ENCODE measurements around the gene FBXO44.
A peak's percentile ranks its signal among the peaks of the same experiment; 100 is the strongest.

FBXO44 gene

DNA sequence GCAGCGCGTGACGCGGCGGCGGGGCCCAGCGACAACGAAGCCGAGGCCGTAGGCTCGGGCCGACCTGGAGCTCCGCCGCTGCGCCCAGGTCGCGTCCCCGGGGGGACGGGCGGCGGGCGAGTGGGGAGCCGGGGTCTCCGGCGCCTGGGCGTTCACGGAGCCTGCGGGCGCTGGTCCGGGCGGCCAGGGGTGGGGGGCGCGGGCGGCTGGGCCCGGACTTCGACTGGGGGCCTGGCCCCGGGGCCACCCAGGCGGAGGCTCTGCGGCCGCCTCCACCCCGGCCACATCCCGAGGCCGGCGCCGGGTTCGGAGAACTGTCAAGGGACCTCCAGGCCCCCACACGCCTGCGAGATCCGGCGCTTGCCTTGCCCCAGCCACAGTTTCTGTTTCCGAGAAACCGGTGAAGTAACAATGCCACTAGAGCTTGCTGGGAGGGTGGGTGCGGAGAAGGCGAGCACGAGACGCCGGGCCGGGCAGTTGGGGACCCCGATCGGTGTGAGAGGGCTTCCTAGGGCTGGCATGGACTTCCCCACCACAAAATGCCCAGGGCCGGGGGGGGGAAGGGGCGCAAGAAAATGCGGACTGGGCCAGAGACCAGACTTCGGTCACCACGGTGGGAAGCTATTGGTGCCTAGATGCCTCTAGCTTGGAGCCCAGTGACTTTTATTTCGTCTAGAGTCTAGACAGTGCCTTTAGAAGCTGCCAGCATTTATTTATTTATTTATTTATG is 9.8 kb downstream of the FBXO44 start:
- DNase-seq = peak; percentile 62

DNA sequence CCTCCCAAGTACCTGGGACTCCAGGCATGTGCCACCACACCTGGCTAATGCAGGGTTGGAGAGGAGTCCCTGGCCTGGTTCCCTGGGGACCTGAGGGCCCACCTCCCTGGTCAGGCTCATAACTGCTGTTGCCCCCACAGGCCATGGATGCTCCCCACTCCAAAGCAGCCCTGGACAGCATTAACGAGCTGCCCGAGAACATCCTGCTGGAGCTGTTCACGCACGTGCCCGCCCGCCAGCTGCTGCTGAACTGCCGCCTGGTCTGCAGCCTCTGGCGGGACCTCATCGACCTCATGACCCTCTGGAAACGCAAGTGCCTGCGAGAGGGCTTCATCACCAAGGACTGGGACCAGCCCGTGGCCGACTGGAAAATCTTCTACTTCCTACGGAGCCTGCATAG is 13.8 kb downstream of the FBXO44 start:
- no peak for DNase-seq

DNA sequence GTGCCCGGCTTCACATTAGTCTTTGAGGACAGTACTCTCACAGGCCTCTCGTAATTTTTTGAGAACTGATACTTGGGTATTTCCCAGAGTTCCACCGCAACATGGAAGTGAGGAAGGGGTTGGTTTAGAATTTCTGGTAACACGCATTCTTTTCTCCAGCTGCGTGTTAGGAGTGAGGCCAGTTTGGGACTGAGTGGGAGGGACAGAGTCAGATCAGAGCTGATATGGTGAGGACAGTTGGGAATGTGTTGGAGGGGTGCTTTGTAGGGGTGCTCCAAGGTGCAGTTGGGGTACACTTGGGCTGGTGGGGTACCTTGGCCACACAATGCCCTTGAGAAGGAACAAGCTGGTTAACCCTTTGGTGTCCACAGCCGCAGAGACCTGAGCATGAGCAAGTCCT is 16.1 kb downstream of the FBXO44 start:
- no peak for DNase-seq

DNA sequence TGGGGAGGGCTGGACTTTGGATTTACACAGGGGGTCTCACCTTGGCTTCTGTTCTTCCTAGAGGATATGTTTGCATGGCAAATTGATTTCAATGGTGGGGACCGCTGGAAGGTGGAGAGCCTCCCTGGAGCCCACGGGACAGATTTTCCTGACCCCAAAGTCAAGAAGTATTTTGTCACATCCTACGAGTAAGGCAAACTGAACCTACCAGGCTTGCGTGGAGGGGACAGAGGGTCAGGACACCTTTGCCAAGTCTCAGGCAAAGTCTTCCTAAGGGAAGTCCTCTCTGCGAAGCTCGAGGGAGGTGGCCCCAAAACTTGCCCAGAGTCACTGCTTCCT is 16.5 kb downstream of the FBXO44 start:
- no peak for DNase-seq

DNA sequence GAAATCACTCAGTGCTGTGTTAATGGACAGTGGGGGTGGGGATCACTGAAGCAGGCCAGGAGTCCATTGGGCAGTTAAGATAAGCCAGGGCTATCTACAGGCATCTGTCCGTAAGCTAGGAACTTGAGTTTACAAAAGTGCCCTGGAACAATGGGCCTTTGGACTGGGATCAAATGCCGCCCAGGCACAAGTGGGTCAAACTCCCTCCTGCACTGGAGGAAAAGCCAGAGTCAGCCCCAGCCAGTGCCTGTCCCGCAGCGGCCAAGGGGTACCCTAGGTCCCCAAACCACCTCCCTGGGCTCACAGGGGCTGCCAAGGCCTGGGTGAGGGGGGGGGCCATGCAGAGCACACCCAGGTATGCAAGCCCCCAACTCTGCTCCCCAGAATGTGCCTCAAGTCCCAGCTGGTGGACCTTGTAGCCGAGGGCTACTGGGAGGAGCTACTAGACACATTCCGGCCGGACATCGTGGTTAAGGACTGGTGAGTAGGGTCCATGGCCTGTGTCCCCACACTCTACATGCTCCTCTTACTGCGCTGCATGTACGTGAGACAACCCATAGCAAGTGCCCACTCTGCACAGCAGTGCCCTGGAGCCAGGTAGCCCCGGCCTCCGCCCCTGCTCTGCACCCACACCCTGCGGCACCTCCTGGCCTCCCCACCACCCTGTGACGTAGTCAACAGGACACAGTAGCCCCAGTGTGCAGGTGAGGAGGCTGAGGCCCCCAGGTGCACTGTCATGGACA is 17.0 kb downstream of the FBXO44 start:
- DNase-seq = no peak

DNA sequence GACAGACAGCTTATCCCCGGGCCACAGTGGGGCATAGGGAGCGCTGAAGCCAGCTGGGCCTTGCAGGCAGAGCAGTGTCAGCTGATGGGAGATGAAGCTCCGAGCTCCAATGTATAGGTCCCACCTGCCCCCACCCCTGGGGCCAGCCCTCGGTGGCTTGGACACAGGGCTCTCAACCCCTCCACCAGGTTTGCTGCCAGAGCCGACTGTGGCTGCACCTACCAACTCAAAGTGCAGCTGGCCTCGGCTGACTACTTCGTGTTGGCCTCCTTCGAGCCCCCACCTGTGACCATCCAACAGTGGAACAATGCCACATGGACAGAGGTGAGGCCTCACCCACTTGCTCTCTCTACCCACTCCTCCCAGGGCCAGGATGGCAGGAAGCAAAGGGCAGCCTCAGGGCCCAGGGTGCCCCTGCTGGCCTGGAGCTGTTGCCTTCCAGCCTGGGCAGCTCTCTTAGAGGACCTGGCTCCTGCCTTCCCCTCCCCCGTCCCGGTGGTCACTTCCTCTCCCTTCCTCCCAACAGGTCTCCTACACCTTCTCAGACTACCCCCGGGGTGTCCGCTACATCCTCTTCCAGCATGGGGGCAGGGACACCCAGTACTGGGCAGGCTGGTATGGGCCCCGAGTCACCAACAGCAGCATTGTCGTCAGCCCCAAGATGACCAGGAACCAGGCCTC is 18.6 kb downstream of the FBXO44 start:
- no peak for DNase-seq

DNA sequence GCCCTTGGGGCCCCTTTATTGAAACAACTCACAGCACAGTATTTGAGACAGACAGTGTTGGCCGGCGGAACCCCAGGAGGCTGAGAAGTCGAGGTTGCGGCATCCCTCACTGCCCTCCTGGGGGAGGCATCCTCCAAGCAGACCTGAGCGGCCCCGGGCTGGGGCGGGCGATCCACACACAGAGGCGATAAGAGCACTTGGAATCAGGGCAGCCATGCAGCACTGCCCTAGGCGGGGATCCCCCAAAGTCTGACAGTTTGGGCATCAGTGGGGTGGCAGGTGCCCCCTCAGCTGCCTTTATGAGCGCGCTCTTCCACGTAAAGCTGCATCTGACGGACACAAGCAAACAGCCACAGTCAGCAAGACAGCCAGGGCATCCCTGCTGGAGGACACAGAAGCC is 19.8 kb downstream of the FBXO44 start:
- no peak for DNase-seq

DNA sequence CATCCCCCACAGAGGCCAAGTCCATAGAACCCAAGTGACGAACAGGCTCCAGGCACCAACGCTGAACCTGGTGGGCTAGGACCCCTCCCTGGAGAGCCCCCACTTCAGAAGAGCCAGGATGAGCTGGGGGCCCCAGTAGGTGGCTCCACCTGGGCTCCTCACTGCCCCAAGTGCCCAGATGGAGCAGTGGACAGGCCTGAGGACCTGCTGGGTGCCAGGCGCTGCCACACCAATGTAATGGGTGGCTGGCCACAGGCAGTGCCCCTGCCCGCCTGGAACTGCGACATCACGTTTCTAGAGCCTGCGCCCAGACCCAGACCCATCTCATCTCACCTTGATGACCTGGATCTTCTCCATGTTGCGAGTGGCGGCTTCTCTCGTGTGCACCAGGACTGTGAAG is 20.6 kb downstream of the FBXO44 start:
- no peak for DNase-seq

DNA sequence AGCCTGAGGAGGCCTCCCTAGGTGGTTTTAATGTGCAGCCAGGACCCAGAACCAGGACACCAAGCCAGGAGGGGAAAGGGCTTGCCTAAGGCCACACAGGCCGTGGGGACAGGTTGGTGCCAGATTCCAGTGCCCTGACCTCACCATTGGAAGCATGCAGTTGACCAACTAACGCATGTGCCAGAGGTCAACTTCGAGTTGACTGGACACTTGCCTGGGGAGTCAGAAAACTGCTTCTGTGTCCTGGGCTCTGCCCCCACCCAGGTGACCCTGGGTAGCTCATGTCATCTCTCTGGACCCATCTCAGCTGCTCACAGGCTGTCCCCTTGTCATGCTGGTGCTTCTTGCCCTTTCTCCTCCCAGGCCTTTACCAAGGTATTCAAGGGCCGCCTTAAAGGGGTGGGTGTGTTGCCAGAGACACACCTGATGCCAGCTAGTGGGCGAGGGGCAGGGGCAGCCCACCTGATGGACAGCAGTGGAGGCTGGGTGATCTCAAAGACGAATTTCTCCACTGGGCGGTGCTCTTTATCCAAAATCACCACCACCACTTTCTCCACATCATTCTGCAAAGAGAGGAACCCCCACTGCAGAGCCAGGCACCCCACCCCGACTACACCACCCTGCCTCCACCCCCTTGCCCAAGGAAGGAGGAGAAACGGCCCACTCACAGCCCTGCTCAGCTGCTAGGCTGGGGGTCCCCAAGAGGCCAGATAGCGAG is 21.9 kb downstream of the FBXO44 start:
- no peak for DNase-seq

DNA sequence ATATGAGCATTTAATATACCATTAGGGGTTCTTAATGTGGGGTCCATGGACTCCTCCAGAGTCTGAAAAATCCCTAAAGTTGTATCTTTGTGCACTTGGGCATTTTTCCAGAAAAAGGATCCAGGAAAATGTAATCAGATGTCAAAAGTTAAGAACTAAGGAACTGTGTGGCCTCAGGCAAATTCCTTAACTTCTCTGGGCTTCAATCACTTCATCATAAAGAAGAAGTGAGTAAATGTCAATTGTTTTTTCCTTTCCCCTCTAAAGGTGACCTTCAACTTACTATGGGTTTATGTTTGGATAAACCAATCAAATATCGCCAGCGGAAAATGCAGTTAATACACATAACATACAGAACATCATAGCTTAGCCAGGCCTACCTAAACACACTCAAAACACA is 23.8 kb downstream of the FBXO44 start:
- no peak for DNase-seq

DNA sequence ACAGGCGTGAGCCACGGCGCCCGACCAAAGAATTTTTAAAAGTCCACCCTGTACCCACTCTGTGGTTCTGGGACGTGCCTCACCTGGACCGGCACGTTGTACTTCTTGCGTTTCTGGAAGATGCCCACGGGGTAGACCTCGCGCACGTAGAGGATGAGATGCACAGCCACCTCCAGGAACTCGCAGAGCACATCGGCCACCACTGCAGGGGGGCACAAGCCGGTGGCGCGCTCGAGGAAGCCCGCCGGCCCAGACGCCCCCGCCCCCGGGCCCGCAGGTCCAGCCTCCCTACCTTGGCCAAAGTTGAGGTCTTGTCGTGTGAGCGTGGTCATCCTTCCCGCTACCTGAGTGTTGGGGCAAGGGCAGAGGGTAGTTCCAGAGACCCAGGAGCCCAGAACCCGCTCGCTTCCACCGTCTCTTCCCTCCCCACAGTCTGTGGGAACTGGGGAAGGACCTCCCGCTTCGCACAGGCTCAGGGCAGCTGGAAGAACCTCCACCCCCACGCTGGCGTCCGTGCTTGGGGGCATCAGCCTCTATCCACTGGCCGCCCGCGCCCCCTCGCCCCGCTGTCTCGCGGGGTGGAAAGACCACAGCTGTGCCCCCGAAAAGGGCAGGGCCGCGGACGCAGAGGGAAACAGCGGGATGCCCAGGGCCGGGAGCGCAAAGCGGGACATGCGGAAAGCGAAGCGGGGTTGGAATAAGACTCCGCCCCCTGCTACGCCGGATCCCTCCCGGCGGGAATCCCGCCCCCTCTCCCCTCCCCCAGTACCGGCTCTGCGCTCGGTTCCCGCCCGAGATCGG is 25.8 kb downstream of the FBXO44 start:
- DNase-seq = peak; percentile 9

DNA sequence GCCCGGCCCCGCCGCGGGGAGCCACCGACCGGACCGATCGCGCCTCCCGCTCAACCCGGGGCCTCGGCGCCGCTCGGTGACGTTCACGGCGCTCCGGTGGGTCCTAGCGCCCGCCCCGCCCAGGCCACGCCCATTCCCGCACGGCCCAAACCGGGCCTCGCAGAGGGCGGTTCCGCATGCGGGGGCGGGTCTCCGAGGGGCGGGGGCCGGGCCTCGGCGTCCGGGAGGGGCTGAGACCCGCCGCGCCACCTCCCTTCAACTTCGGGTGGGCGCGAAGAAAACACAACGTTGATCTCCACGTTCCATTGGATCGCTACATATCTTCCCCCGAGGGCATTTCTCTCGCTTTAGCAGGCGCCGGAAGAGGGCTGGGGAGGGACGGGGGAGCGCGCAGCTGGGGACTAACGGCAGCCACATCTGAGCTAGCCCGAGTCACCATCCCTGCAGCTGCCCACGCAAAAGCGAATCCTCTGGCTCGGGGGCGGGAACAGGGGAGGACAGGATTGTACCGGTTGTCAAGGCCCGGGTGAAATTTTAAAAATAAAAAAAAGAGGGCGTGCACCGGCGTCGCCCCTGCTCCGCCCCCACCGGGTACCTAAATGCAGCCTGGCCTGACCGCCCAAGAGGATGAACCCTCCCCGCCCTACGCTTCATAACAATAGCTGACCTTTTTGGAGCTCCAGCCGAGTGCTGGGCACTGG is 26.5 kb downstream of the FBXO44 start, which contains the start of gene MAD2L2:
Gene MAD2L2 (minus strand): TSS at position 78 of the 701 bp plus-strand sequence. CDS start 547 bp downstream, outside the sequence.
- peak; percentile 94 for DNase-seq

DNA sequence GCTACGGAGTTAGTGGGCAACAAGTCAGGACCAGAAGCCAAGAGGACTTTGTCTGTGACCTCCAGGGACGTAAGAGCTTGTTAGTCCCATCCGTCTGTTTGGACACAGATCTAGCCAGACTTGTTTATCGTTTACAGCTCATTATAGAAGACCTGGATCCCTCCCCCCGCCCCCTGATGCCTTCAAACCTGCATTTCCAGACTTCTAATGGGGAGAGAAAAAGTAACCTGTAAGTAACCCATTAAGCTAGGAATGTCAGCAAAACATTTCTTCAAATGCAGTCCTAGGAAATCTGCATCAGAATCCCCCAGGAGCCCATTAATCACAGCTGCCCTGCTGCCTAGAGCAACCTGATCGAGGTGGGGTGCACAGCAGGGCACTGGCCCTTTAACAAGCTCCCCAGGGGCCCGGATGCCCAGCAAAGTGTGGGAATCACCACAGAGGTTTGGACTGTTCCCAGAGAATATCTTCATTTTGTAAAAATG is 27.7 kb downstream of the FBXO44 start:
- DNase-seq = no peak

DNA sequence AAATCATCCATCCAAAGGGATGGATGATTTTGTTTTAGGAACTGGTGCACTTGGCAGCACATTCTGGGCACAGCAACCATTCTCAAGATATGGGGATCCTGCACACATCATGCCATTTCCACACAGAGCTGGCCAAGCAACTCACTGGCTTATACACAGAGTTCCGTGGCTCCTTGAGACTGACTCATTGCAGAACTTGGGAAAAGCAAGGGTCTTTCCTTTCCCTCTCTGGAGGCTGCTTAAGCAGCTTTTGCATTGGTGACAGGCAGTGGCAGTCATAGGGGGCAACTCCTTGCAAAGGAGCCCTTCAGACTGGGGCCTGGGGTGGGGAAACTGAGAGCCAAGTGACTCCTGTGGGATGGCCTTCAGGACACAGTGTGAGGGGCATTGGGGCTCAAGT is 28.1 kb downstream of the FBXO44 start:
- DNase-seq = no peak

DNA sequence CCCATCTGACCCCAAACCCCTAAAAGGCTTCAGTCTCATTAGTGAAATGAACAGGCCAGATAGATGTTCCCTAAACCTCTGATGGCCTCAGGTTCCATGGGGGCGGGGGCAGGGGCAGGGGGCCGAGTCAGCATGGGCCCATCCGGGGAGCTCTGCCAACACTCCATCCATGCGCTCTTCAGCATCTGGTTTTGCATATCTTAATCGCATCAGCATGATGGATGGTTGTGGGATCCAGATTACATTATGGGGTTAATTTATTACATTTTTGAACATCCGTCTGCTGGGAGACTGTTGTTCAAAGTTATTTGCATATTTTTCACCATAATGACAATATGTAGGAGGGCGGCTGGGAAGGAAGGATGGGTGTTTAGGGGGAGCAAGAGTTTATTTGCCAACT is 29.4 kb downstream of the FBXO44 start:
- DNase-seq = no peak

DNA sequence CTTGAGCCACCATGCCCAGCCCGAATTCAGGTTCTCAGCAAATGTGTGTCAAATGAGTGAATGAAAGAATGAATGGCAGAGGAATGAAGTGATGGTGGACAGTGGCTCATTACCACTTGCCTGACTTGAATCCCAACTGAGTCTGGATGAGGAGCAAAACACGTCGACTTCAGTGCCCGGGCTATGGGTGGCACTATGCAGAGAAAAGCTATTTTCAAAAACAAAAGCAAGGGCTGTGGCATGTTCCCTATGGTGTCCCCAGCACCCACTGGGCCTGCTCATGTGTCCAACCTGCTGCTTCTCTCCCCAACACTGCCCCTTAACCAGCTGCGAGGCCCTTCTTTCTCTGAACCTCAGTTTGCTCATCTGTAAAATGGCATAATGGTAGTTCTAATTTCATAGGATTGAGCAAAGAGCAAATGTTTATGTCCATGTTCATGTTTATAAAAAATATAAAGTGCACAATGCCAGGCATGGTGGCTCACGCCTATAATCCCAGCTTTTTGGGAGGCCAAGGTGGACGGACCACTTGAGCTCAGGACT is 30.6 kb downstream of the FBXO44 start:
- DNase-seq = no peak

DNA sequence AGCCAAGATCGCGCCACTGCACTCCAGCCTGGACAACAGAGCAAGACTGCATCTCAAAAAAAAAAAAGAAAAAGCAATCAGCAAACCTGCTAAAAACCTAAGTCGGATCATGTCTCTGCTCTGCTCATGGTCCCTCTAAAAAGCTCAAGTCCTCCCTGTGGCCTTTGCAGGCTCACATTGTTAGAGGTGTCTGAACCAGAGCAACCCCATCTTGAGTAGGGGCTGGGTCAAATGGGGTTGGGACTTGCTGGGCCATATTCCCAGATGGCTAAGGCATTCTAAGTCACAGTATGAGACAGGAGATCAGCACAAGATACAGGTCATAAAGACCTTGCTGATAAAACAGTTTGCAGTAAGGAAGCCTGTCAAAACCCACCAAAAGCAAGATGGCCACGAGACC is 33.8 kb downstream of the FBXO44 start:
- DNase-seq = no peak

DNA sequence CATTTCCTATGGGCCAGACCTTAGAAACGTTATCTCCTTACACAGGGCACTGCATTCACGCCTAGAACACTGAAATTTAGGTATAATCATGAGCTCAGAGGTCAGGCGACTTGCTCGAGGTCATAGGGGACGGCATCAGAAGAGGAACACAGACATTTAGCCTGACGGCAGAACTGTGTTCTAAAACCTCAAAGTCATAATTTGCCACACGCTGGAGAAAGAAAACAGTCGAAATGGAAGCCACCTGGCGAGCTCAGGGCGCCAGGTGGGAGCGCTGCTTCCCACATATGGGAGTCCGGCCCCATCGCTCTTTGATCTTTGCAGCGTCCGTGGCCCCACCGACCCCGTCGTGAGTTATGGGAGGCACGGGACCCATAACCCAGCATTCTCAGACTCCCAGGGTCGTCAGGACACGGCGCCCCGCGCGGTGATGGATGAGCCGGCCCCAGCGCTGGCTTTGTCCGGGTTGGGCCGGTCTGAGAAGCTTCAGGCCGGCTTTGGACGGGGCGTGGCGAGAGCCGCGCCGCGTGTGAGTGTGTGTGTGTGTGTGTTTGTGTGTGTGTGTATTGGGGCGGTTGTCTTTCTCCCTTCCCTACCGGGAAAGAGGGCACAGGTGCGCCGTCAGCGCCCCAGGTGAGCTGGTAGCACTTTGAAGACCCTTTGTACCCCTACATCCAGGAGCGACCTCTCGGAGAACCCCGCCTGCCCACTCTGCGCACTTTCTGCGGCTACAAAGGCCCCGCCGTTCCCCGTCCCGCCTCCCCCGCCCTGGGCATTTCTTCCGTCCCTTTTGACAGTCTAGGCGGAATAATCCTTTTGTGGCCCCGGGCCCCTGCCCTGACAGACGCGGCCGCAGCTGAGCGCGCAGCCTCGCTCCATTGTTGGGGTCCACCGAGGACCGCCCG is 36.0 kb downstream of the FBXO44 start:
- DNase-seq = no peak

DNA sequence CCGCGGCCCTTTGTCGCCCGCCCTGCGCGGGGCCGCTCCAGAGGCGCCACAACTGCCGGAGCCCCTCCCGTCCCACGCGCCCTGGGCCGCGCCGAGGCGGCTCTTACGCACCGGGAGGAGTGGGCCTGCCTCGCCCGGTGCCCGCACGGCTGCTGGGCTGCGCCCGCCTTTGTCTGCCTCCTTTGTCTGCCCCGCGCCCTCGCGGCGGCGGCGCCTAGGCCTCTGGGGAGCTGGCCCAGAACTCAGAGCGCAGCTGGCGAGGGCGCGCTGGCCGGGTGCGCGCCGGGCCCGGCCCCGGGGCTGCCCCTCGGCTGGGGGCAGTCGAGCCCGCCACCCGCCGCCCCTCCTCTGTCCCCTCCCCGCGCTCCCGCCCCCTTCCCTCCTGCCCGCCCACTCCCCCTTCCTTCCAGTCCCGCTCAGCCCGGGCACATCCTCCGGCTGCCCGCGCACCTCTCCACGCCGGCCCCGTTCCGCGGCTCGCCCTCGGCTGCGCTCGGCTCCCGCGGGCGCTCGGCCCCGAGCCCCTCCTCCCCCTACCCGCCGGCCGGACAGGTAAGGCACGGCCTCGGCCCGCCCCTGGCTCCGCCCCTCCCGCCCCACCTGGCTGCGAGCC is 36.7 kb downstream of the FBXO44 start, which contains the start of gene DRAXIN:
Gene DRAXIN (plus strand): TSS at position 409 of the 613 bp plus-strand sequence. CDS start 14,549 bp downstream, outside the sequence.
- no peak for DNase-seq

Data from CD4-positive, alpha-beta T cell treated with Interleukin-6 for 4 hours (primary cell).